ENCODE data around the gene PRKCZ.

PRKCZ gene

GRCh38 chr1:2046953-2047748 is 3.1 kb upstream of the PRKCZ start:
- no peak overlapping the region for H3K4me3 Mint-ChIP-seq
- peaks cover 2% of the 10 kb centered on the region for H3K36me3 Mint-ChIP-seq (ENCODE audit: low read depth)
- no peaks in the 10 kb centered on the region for H3K9me3 Mint-ChIP-seq
- H3K4me1 Mint-ChIP-seq (ENCODE audit: low read depth) = peaks cover 12% of the 10 kb centered on the region
- H3K27ac Mint-ChIP-seq = no peak overlapping the region
- H3K27me3 Mint-ChIP-seq (ENCODE audit: low read depth) = peaks cover 42% of the 10 kb centered on the region

GRCh38 chr1:2047749-2048729 is 2.2 kb upstream of the PRKCZ start:
- Mint-ChIP-seq H3K9me3 (no peaks in the 10 kb centered on the region), H3K36me3 (ENCODE audit: low read depth) (peaks cover 2% of the 10 kb centered on the region), H3K4me1 (ENCODE audit: low read depth) (peaks cover 12% of the 10 kb centered on the region), H3K27me3 (ENCODE audit: low read depth) (peaks cover 50% of the 10 kb centered on the region), H3K4me3 (peak overlapping the region; percentile 58), H3K27ac (no peak overlapping the region)

DNA sequence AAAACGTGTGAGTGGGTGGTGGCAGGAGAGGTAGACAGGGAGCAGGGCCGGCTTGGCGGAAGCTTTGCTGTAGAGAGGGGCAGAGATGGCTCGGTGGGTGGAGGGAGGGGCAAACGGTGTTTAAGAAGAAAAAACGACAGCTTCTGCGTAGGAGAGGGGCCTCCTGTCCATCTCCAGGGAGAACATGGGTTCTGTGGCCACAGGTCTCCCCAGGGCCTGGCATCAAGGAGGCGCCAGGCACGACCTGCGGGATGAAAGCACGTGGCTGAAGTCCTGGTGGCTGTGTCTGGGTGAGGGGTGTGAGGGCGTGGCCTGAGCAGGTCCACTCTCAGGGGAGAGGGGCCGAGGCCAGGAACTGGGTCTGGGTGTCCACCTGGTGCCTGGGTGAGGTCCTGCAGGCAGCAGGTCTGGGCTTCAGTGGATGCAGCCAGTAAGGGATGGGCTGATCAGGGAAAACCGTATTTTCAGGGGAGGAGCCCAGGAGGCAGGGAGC is 940 bp upstream of the PRKCZ start:
- Mint-ChIP-seq H3K27ac (peak overlapping the region; percentile 49), H3K9me3 (no peaks in the 10 kb centered on the region), H3K4me3 (peak overlapping the region; percentile 78), H3K4me1 (ENCODE audit: low read depth) (peaks cover 10% of the 10 kb centered on the region), H3K27me3 (ENCODE audit: low read depth) (peaks cover 46% of the 10 kb centered on the region), H3K36me3 (ENCODE audit: low read depth) (peaks cover 2% of the 10 kb centered on the region)

- peaks cover 10% of the 10 kb centered on the region for H3K4me1 Mint-ChIP-seq (ENCODE audit: low read depth)
- peaks cover 2% of the 10 kb centered on the region for H3K36me3 Mint-ChIP-seq (ENCODE audit: low read depth)
- H3K27ac Mint-ChIP-seq = no peak overlapping the region
- H3K9me3 Mint-ChIP-seq = no peaks in the 10 kb centered on the region
- H3K27me3 Mint-ChIP-seq (ENCODE audit: low read depth) = peaks cover 45% of the 10 kb centered on the region
- H3K4me3 Mint-ChIP-seq = no peak overlapping the region
Observed at GRCh38 chr1:2050461-2050792, 216 bp downstream of the PRKCZ start.

DNA sequence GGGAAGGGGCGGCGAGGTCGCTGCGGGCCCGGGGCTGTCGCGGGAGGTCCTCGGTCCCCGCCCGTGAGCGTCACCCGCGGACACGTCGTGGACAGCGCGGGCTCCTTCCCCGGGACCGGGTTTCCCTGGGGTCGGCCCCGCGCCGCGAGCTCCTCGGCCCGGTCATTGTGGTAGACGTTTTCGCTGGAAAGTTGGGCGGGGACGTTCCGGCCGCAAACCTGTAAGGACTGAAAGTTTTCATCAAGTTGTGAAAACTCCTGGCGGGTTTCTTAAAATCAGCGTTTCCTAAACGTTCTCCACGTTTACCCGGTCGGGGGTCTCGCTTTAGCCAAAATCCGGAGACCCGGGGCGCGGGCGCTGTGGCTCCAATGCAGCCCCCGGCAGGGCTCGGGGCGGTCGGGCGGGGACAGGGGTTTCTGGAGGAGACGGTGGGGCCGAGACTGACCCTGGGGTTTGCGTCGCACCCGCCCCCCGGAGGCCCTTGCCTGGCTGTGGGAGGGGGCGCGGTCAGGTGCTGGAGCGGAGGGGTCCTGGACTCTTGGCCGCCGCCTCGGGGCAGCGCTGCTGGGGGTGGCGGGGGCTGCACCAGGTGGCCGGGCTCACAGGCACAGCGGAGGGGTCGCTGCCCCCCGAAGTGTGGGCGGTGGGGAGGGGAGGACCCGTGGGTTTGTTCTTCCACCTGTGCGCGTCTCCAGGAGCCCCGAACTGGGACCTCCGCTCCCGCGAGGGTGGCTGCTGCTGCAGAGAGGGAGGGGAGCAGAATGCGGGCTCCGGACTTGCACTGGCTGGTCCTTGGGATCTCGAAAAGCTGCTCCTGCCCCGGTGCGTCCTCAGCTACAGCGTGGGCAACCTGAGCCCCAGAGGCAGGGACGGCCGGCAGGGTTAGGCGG is 827 bp downstream of the PRKCZ start:
- Mint-ChIP-seq H3K9me3 (no peaks in the 10 kb centered on the region), H3K27me3 (ENCODE audit: low read depth) (peaks cover 38% of the 10 kb centered on the region), H3K4me3 (peak overlapping the region; percentile 48), H3K36me3 (ENCODE audit: low read depth) (peaks cover 2% of the 10 kb centered on the region), H3K4me1 (ENCODE audit: low read depth) (peaks cover 10% of the 10 kb centered on the region), H3K27ac (no peak overlapping the region)

DNA sequence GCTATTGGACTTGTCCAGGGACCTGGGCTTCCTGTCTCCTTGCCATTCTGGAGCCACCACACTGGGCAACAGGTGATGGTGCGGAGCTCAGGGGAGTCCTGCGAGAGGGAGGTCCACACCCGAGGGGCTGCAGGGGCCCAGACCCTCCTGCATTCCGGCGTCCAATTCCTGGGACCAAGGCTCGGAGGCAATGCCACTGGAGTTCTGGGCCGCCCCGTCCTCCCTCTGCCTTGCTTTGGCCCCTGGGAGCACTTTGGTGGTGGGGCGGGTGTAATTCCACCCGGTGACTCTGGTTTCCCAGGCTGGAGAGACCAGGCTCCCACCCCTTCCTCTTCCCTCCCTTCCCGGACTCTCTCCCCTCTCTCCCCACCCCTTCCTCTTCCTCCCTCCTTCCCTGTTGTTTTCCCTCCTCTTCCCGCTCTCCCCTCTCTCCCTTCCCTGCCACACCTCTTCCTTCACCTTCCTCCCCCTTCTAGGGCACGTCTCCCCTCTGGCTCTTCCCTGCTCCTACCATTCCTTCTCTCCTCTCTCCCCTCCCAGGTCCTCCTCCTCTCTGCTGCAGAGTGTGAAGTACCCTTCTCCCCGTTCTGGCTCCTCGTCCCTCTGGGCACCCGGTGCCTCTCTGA is 2.0 kb downstream of the PRKCZ start:
- H3K27me3 Mint-ChIP-seq (ENCODE audit: low read depth) = peaks cover 29% of the 10 kb centered on the region
- H3K9me3 Mint-ChIP-seq = no peaks in the 10 kb centered on the region
- H3K4me1 Mint-ChIP-seq (ENCODE audit: low read depth) = peaks cover 10% of the 10 kb centered on the region
- H3K4me3 Mint-ChIP-seq = no peak overlapping the region
- H3K27ac Mint-ChIP-seq = no peak overlapping the region
- H3K36me3 Mint-ChIP-seq (ENCODE audit: low read depth) = peaks cover 2% of the 10 kb centered on the region

- Mint-ChIP-seq H3K27me3 (ENCODE audit: low read depth) (peaks cover 29% of the 10 kb centered on the region), H3K27ac (no peak overlapping the region), H3K4me3 (no peak overlapping the region), H3K36me3 (ENCODE audit: low read depth) (peaks cover 2% of the 10 kb centered on the region), H3K4me1 (ENCODE audit: low read depth) (peaks cover 10% of the 10 kb centered on the region), H3K9me3 (no peaks in the 10 kb centered on the region)
Observed at GRCh38 chr1:2052756-2053155, 2.5 kb downstream of the PRKCZ start.

DNA sequence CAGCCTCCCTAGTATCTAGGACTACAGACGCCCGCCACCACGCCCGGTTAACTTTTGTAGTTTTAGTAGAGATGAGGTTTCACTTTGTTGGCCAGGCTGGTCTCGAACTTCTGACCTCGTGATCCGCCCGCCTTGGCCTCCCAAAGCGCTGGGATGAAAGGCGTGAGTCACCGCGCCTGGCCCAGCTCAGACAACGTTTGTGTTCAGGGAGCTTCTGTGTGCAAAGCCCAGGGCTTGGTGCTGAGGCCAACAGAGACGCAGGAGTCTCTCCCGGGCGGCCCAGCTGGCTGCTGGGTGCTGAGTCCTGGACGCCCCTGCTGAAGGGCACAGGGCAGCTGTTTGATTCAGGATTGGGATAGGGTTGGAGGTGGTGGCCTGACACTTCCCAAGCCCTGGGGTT is 3.0 kb downstream of the PRKCZ start:
- Mint-ChIP-seq H3K4me1 (ENCODE audit: low read depth) (peaks cover 10% of the 10 kb centered on the region), H3K4me3 (no peak overlapping the region), H3K27me3 (ENCODE audit: low read depth) (peaks cover 27% of the 10 kb centered on the region), H3K27ac (no peak overlapping the region), H3K36me3 (ENCODE audit: low read depth) (peaks cover 2% of the 10 kb centered on the region), H3K9me3 (no peaks in the 10 kb centered on the region)

GRCh38 chr1:2053784-2054376 is 3.7 kb downstream of the PRKCZ start:
- Mint-ChIP-seq H3K4me3 (no peak overlapping the region), H3K36me3 (ENCODE audit: low read depth) (peaks cover 2% of the 10 kb centered on the region), H3K27me3 (ENCODE audit: low read depth) (peaks cover 20% of the 10 kb centered on the region), H3K4me1 (ENCODE audit: low read depth) (peaks cover 6% of the 10 kb centered on the region), H3K27ac (peak overlapping the region; percentile 49), H3K9me3 (no peaks in the 10 kb centered on the region)

- H3K27ac Mint-ChIP-seq = no peak overlapping the region
- peaks cover 13% of the 10 kb centered on the region for H3K27me3 Mint-ChIP-seq (ENCODE audit: low read depth)
Observed at GRCh38 chr1:2054560-2054959, 4.3 kb downstream of the PRKCZ start.

DNA sequence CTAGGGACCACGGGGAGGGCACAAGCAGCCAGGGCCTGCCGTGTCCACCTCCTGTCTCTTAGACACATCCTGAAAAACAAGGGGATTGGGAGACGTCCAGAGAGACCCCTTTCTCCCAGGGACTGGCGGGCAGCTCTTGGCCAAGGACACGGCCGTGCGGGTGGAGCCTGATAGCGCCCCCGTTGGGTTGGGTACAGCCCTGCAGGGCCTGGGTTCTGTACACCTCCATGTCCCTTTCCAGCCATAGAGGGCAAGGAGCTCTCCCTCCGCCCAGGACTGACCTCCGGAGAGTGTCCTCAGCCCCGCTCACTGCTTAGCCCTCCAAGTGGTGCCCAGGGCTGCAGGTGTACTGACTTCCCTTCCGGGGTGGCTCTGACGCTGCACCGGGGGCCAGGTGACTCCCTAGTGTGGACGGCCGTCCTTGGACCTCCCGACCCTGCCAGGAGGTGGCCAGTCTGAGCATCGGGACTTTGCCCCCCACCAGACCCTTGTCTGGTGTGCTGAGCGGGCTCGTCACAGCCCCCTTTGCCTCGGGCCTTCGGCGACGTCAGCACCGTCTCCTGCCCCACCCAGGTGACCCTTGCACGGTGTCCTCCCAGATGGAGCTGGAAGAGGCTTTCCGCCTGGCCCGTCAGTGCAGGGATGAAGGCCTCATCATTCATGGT is 5.8 kb downstream of the PRKCZ start:
- Mint-ChIP-seq H3K4me1 (ENCODE audit: low read depth) (no peaks in the 10 kb centered on the region), H3K9me3 (no peaks in the 10 kb centered on the region), H3K27me3 (ENCODE audit: low read depth) (peaks cover 11% of the 10 kb centered on the region), H3K36me3 (ENCODE audit: low read depth) (no peaks in the 10 kb centered on the region), H3K27ac (no peak overlapping the region), H3K4me3 (no peak overlapping the region)

More at GRCh38 chr1:2054560-2054959, 4.3 kb downstream of the PRKCZ start:
- Mint-ChIP-seq H3K9me3 (no peaks in the 10 kb centered on the region), H3K36me3 (ENCODE audit: low read depth) (no peaks in the 10 kb centered on the region), H3K4me3 (no peak overlapping the region), H3K4me1 (ENCODE audit: low read depth) (no peaks in the 10 kb centered on the region)

GRCh38 chr1:2056955-2057590 is 6.9 kb downstream of the PRKCZ start:
- Mint-ChIP-seq H3K36me3 (ENCODE audit: low read depth) (no peaks in the 10 kb centered on the region), H3K4me3 (no peak overlapping the region), H3K9me3 (no peaks in the 10 kb centered on the region), H3K27ac (no peak overlapping the region), H3K4me1 (ENCODE audit: low read depth) (no peaks in the 10 kb centered on the region), H3K27me3 (ENCODE audit: low read depth) (peaks cover 11% of the 10 kb centered on the region)

Data from T-helper 1 cell treated with Interleukin-12 subunit alpha and Interleukin-12 subunit beta and Interleukin-4 antibody, amounts not matched to agents 30 μg/mL and 1 μg/mL, for 36 hours (primary cell).